ENCODE data around the gene MRPL9.
"Not testable (repeated sequence)": the region's sequence is repeated elsewhere in the genome, so short reads cannot be mapped to it uniquely, and the experiment has no call there.

Gene MRPL9

GRCh38 chr1:151783796-151784195 is 20.5 kb upstream of the MRPL9 start:
- DNase-seq (ENCODE audit: low read depth): no peak

GRCh38 chr1:151782741-151783140 is 19.4 kb upstream of the MRPL9 start:
- no peak for DNase-seq (ENCODE audit: low read depth)

- DNase-seq (ENCODE audit: low read depth): not testable (repeated sequence)
These were observed 18.7 kb upstream of the MRPL9 start for GRCh38 chr1:151782026-151782425.

- DNase-seq (ENCODE audit: low read depth): not testable (repeated sequence)
These were observed 17.4 kb upstream of the MRPL9 start for GRCh38 chr1:151780736-151781135.

- DNase-seq (ENCODE audit: low read depth): no peak
These were observed 16.6 kb upstream of the MRPL9 start for GRCh38 chr1:151779852-151780251.

- no peak for DNase-seq (ENCODE audit: low read depth)
These were observed 14.0 kb upstream of the MRPL9 start for GRCh38 chr1:151777317-151777716.

- no peak for DNase-seq (ENCODE audit: low read depth)
These were observed 13.4 kb upstream of the MRPL9 start for GRCh38 chr1:151776665-151777062.

GRCh38 chr1:151775894-151776664 is 12.8 kb upstream of the MRPL9 start:
- no peak for DNase-seq (ENCODE audit: low read depth)

GRCh38 chr1:151774256-151774922 is 11.1 kb upstream of the MRPL9 start:
- no peak for DNase-seq (ENCODE audit: low read depth)

- no peak for DNase-seq (ENCODE audit: low read depth)
These were observed 10.4 kb upstream of the MRPL9 start for GRCh38 chr1:151773702-151774101.

- not testable (repeated sequence) for DNase-seq (ENCODE audit: low read depth)
These were observed 6.0 kb upstream of the MRPL9 start for GRCh38 chr1:151769270-151769669.

- not testable (repeated sequence) for DNase-seq (ENCODE audit: low read depth)
These were observed 5.2 kb upstream of the MRPL9 start for GRCh38 chr1:151768351-151769066.

- DNase-seq (ENCODE audit: low read depth): no peak
These were observed 694 bp upstream of the MRPL9 start for GRCh38 chr1:151763990-151764389.

- DNase-seq (ENCODE audit: low read depth): no peak
These were observed 2.5 kb downstream of the MRPL9 start for GRCh38 chr1:151760597-151761385.

- no peak for DNase-seq (ENCODE audit: low read depth)
These were observed 4.1 kb downstream of the MRPL9 start for GRCh38 chr1:151759241-151759640.

GRCh38 chr1:151756291-151756690 is 7.0 kb downstream of the MRPL9 start:
- no peak for DNase-seq (ENCODE audit: low read depth)

GRCh38 chr1:151741516-151741915 is 21.8 kb downstream of the MRPL9 start:
- DNase-seq (ENCODE audit: low read depth): no peak

GRCh38 chr1:151739590-151740355 is 23.5 kb downstream of the MRPL9 start:
- no peak for DNase-seq (ENCODE audit: low read depth)

- no peak for DNase-seq (ENCODE audit: low read depth)
These were observed 25.8 kb downstream of the MRPL9 start for GRCh38 chr1:151737479-151737878.

- no peak for DNase-seq (ENCODE audit: low read depth)
These were observed 26.3 kb downstream of the MRPL9 start for GRCh38 chr1:151737026-151737425.

GRCh38 chr1:151733995-151734394 is 29.3 kb downstream of the MRPL9 start:
- not testable (repeated sequence) for DNase-seq (ENCODE audit: low read depth)
